GM23338 (cell line): Measurements from ENCODE around the gene MOB3B. TPM values are rescaled to one million over a fixed set of nuclear protein-coding genes. Genes with fewer than 3 reads are reported as not detected.

Source experiments
- ATAC-seq: fragments of 200-7000 bp; cut with Tn5 transposase; 3 replicates; pipeline ENCODE4 v1.9.1; 2020
- DNase-seq: peaks from one replicate; pipeline ENCODE4 v3.0.0-alpha.2; 2015; ENCODE audit warnings: low spot score
- H2AFZ ChIP-seq: fragments of 200-600 bp; sonication (generic); 2 replicates; pipeline ENCODE4 v1.8.0; 2016; ENCODE audit warnings: antibody characterized with exemption, mild to moderate bottlenecking, moderate library complexity
- H3F3A ChIP-seq: fragments of 200-600 bp; sonication (generic); replicated peaks from 2 replicates; pipeline ENCODE4 v1.8.0; 2017; ENCODE audit warnings: antibody characterized with exemption, mixed run types, low read depth
- H3K27ac ChIP-seq: fragments of 200-600 bp; sonication (generic); 2 replicates; pipeline ENCODE4 v1.6.1; 2016; ENCODE audit warnings: low read depth
- H3K27me3 ChIP-seq: fragments of 200-600 bp; sonication (generic); 2 replicates; pipeline ENCODE4 v1.8.0; 2016; ENCODE audit warnings: mild to moderate bottlenecking, mixed run types, moderate library complexity; ENCODE audit not compliant: insufficient read depth
- H3K36me3 ChIP-seq: fragments of 200-600 bp; sonication (generic); 2 replicates; pipeline ENCODE4 v1.8.0; 2016; ENCODE audit warnings: mild to moderate bottlenecking; ENCODE audit not compliant: insufficient read depth
- H3K4me1 ChIP-seq: fragments of 200-600 bp; sonication (generic); 2 replicates; pipeline ENCODE4 v1.8.0; 2016; ENCODE audit warnings: mild to moderate bottlenecking, moderate library complexity; ENCODE audit not compliant: insufficient read depth
- H3K4me2 ChIP-seq: fragments of 200-600 bp; sonication (generic); 2 replicates; pipeline ENCODE4 v1.7.1; 2017; ENCODE audit warnings: mixed run types
- H3K4me3 ChIP-seq: fragments of 200-600 bp; sonication (generic); 2 replicates; pipeline ENCODE4 v1.6.1; 2016; ENCODE audit warnings: mixed run types
- H3K79me2 ChIP-seq: fragments of 200-600 bp; sonication (generic); replicated peaks from 2 replicates; pipeline ENCODE4 v1.8.0; 2017; ENCODE audit warnings: mild to moderate bottlenecking; ENCODE audit not compliant: insufficient read depth
- H3K9me2 ChIP-seq: fragments of 200-600 bp; sonication (generic); 2 replicates; pipeline ENCODE4 v1.8.0; 2017; ENCODE audit not compliant: insufficient read depth
- H4K20me1 ChIP-seq: fragments of 200-600 bp; sonication (generic); replicated peaks from 2 replicates; pipeline ENCODE4 v1.8.0; 2017; ENCODE audit warnings: mild to moderate bottlenecking; ENCODE audit not compliant: insufficient read depth
- H3K27ac Mint-ChIP-seq: 2 replicates; pipeline ENCODE4 v1.8.0; 2020; ENCODE audit warnings: inconsistent platforms, mild to moderate bottlenecking, moderate library complexity, mixed read lengths
- H3K27me3 Mint-ChIP-seq: 3 replicates; pipeline ENCODE4 v1.8.0; 2022; ENCODE audit warnings: low read depth, mild to moderate bottlenecking, moderate library complexity, mixed read lengths, inconsistent platforms; ENCODE audit not compliant: insufficient read depth, poor library complexity
- H3K36me3 Mint-ChIP-seq: 3 replicates; pipeline ENCODE4 v1.8.0; 2021; ENCODE audit warnings: low read depth, mild to moderate bottlenecking, inconsistent platforms, moderate library complexity, mixed read lengths
- H3K4me1 Mint-ChIP-seq: 3 replicates; pipeline ENCODE4 v1.8.0; 2020; ENCODE audit warnings: mild to moderate bottlenecking, inconsistent platforms, mixed read lengths
- H3K4me3 Mint-ChIP-seq: 3 replicates; pipeline ENCODE4 v1.8.0; 2021; ENCODE audit warnings: moderate library complexity, mild to moderate bottlenecking, inconsistent platforms, mixed read lengths
- H3K9me3 Mint-ChIP-seq: 3 replicates; pipeline ENCODE4 v1.8.0; 2020; ENCODE audit warnings: moderate library complexity, mild to moderate bottlenecking, inconsistent platforms, mixed read lengths
- CREB1 ChIP-seq: fragments of 250-450 bp; sonication (Bioruptor Pico); IDR thresholded peaks from 2 replicates; pipeline ENCODE4 v1.5.0; 2020; ENCODE audit warnings: low read depth, mild to moderate bottlenecking, moderate library complexity
- EZH2phosphoT487 ChIP-seq: fragments of 200-600 bp; sonication (generic); IDR thresholded peaks from one replicate; pipeline ENCODE4 v1.8.1; 2018; ENCODE audit warnings: antibody characterized with exemption; ENCODE audit not compliant: unreplicated experiment
- JUNB ChIP-seq: IDR thresholded peaks from one replicate; pipeline ENCODE4 v1.6.1; 2016; ENCODE audit warnings: antibody characterized with exemption; ENCODE audit not compliant: unreplicated experiment
- NANOG ChIP-seq: IDR thresholded peaks from 2 replicates; pipeline ENCODE4 v1.6.1; 2016; ENCODE audit warnings: antibody characterized with exemption, borderline replicate concordance
- STAT1 ChIP-seq: IDR thresholded peaks from one replicate; pipeline ENCODE4 v1.6.1; 2016; ENCODE audit warnings: antibody characterized with exemption; ENCODE audit not compliant: unreplicated experiment
- ZNF114 ChIP-seq: fragments of 250-450 bp; sonication (Bioruptor Pico); IDR thresholded peaks from 2 replicates; pipeline ENCODE4 v1.5.0; 2020; ENCODE audit warnings: mild to moderate bottlenecking, moderate library complexity
- ZNF331 ChIP-seq: fragments of 250-450 bp; sonication (Bioruptor Pico); IDR thresholded peaks from 2 replicates; pipeline ENCODE4 v1.5.0; 2020; ENCODE audit warnings: low read depth, mild to moderate bottlenecking, moderate library complexity
- polyA plus RNA-seq: library from polyadenylated mRNA; unstranded; fragments of >200 nt; fragmentation: Nextera tagmentation; extraction: Ambion mirVana; gene quantifications from 2 replicates; pipeline ENCODE4 v1.2.1, GENCODE V29; 2016
- total RNA-seq: library from RNA; depleted of rRNA; stranded (reverse); fragments of >200 nt; shearing (Covaris generic); gene quantifications from 2 replicates; pipeline ENCODE4 v1.2.3, GENCODE V29; 2014
- TF ChIP-seq, protein P1 (sequence below), 2 experiments: fragments of 200-600 bp in 1 of 2; sonication (generic) in 1 of 2; conservative IDR thresholded peaks; 2 replicates each; pipeline versions ENCODE4 v1.5.1 to v1.6.1; 2016 to 2017; ENCODE audit warnings: antibody characterized with exemption in 2 of 2, low read depth in 2 of 2, mild to moderate bottlenecking in 2 of 2, moderate library complexity in 1 of 2
- TF ChIP-seq, protein P2 (sequence below): IDR thresholded peaks from 2 replicates; pipeline ENCODE4 v1.6.1; 2016; ENCODE audit warnings: antibody characterized with exemption
- TF ChIP-seq, protein P3 (sequence below): IDR thresholded peaks from one replicate; pipeline ENCODE4 v1.6.1; 2018; ENCODE audit warnings: antibody characterized with exemption; ENCODE audit not compliant: unreplicated experiment

MOB3B gene
- total and polyA plus RNA-seq, 2 experiments from 2014 or later = 7.6 to 12.1 TPM

DNA sequence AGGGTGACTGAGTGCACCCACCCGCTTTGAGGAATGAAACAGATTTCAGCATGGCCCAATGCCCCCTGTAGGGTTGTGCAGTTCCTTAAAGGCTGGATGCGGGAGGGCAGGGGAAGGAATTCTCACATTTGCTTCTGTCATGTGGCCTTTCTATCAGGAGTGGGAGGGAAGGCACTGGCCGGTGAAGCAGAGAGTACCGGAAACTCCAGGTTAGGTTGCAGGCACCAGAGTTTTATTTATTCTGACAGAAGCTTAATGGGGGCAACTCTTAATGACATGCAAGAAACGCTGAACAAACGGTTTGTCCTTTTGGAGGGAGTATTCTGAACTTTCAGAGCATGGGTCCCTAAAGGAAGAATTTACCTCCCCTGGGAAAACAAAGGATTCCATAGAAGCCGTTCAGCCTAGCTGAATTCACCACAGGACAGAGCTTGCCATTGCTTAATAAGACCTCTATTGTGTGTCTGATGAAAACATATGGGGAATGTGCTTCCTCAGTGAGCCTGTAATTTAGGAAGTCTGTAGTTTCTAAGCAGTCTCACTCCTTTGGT, 188.6 kb downstream of the MOB3B start:
- no peak overlapping the region for H3K27ac Mint-ChIP-seq
- ATAC-seq (peak; percentile 67), DNase-seq (peak; percentile 55)
- TF ChIP-seq ZNF114 (no peak), STAT1 (no peak), CREB1 (CRISPR knock-in tag) (no peak)
- TF ChIP-seq, protein P1, sequence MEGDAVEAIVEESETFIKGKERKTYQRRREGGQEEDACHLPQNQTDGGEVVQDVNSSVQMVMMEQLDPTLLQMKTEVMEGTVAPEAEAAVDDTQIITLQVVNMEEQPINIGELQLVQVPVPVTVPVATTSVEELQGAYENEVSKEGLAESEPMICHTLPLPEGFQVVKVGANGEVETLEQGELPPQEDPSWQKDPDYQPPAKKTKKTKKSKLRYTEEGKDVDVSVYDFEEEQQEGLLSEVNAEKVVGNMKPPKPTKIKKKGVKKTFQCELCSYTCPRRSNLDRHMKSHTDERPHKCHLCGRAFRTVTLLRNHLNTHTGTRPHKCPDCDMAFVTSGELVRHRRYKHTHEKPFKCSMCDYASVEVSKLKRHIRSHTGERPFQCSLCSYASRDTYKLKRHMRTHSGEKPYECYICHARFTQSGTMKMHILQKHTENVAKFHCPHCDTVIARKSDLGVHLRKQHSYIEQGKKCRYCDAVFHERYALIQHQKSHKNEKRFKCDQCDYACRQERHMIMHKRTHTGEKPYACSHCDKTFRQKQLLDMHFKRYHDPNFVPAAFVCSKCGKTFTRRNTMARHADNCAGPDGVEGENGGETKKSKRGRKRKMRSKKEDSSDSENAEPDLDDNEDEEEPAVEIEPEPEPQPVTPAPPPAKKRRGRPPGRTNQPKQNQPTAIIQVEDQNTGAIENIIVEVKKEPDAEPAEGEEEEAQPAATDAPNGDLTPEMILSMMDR (conservative IDR thresholded peaks at IDR 0.05; ENCODE audit: low read depth in 2 of 2) = no peak
- no peak overlapping the region for H3K27ac ChIP-seq
- no peaks in the 10 kb centered on the region for H3K36me3 ChIP-seq
- no peaks in the 10 kb centered on the region for H3K79me2 ChIP-seq
- H3K4me1 Mint-ChIP-seq = peaks cover 40% of the 10 kb centered on the region
- H2AFZ ChIP-seq = peak overlapping the region; percentile 47; the same call in 1 of the 2 replicates
- no peak overlapping the region for H3K4me3 Mint-ChIP-seq
- peaks cover 14% of the 10 kb centered on the region; the same call in 2 of the 3 replicates for H3K9me3 Mint-ChIP-seq
- no peaks in the 10 kb centered on the region for H3K27me3 ChIP-seq
- no peaks in the 10 kb centered on the region; the same call in 1 of the 2 replicates for H3K9me2 ChIP-seq
- H3K4me3 ChIP-seq = no peak overlapping the region
- no peak overlapping the region for H3K4me2 ChIP-seq
- peaks cover under 1% of the 10 kb centered on the region for H3K27me3 Mint-ChIP-seq
- peaks cover 35% of the 10 kb centered on the region for H3K36me3 Mint-ChIP-seq
- peaks cover 10% of the 10 kb centered on the region for H3K4me1 ChIP-seq
- no peaks in the 10 kb centered on the region for H4K20me1 ChIP-seq
- no peaks in the 10 kb centered on the region for H3F3A ChIP-seq

DNA sequence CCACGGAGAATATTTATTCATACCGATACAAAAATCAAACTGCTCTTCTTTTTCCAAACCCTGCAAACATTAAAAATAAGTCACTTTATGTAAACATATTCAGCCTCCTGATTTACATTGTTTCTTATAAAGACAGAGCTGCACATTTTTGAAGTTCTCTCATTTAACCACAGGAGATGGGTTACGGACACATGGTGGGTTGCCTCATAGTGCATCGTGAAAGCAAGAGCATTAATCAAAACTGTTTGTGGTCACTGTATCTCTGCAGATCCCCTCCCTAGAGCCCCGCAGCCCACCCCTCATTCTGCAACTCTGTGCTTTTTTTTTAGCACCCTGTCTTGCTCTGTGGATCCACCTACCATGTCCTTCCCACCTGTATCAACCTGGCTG, 189.3 kb downstream of the MOB3B start:
- no peaks in the 10 kb centered on the region for H3K36me3 ChIP-seq
- H3K27ac ChIP-seq = no peak overlapping the region
- no peak overlapping the region for H3K27ac Mint-ChIP-seq
- ATAC-seq (no peak), DNase-seq (no peak)
- H3K4me1 Mint-ChIP-seq = peaks cover 47% of the 10 kb centered on the region
- H3K4me1 ChIP-seq = peaks cover 15% of the 10 kb centered on the region
- H3K36me3 Mint-ChIP-seq = peaks cover 35% of the 10 kb centered on the region
- no peak overlapping the region for H3K4me3 Mint-ChIP-seq
- no peaks in the 10 kb centered on the region; the same call in 1 of the 2 replicates for H3K9me2 ChIP-seq
- no peaks in the 10 kb centered on the region for H3K79me2 ChIP-seq
- no peaks in the 10 kb centered on the region for H3K27me3 ChIP-seq
- H3K9me3 Mint-ChIP-seq = peaks cover 14% of the 10 kb centered on the region; the same call in 2 of the 3 replicates
- H2AFZ ChIP-seq = no peak overlapping the region
- H3K4me3 ChIP-seq = no peak overlapping the region
- H3K4me2 ChIP-seq = no peak overlapping the region
- no peaks in the 10 kb centered on the region for H3F3A ChIP-seq
- H3K27me3 Mint-ChIP-seq = peaks cover 1% of the 10 kb centered on the region
- H4K20me1 ChIP-seq = no peaks in the 10 kb centered on the region
- TF ChIP-seq CREB1 (CRISPR knock-in tag) = no peak
- no peak for TF ChIP-seq ZNF114
- no peak for TF ChIP-seq STAT1
- TF ChIP-seq JUNB = no peak
- TF ChIP-seq, protein P1 (conservative IDR thresholded peaks at IDR 0.05; ENCODE audit: low read depth in 2 of 2) = no peak
- TF ChIP-seq, protein P2, sequence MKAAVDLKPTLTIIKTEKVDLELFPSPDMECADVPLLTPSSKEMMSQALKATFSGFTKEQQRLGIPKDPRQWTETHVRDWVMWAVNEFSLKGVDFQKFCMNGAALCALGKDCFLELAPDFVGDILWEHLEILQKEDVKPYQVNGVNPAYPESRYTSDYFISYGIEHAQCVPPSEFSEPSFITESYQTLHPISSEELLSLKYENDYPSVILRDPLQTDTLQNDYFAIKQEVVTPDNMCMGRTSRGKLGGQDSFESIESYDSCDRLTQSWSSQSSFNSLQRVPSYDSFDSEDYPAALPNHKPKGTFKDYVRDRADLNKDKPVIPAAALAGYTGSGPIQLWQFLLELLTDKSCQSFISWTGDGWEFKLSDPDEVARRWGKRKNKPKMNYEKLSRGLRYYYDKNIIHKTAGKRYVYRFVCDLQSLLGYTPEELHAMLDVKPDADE = no peak
- TF ChIP-seq, protein P3, sequence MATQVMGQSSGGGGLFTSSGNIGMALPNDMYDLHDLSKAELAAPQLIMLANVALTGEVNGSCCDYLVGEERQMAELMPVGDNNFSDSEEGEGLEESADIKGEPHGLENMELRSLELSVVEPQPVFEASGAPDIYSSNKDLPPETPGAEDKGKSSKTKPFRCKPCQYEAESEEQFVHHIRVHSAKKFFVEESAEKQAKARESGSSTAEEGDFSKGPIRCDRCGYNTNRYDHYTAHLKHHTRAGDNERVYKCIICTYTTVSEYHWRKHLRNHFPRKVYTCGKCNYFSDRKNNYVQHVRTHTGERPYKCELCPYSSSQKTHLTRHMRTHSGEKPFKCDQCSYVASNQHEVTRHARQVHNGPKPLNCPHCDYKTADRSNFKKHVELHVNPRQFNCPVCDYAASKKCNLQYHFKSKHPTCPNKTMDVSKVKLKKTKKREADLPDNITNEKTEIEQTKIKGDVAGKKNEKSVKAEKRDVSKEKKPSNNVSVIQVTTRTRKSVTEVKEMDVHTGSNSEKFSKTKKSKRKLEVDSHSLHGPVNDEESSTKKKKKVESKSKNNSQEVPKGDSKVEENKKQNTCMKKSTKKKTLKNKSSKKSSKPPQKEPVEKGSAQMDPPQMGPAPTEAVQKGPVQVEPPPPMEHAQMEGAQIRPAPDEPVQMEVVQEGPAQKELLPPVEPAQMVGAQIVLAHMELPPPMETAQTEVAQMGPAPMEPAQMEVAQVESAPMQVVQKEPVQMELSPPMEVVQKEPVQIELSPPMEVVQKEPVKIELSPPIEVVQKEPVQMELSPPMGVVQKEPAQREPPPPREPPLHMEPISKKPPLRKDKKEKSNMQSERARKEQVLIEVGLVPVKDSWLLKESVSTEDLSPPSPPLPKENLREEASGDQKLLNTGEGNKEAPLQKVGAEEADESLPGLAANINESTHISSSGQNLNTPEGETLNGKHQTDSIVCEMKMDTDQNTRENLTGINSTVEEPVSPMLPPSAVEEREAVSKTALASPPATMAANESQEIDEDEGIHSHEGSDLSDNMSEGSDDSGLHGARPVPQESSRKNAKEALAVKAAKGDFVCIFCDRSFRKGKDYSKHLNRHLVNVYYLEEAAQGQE = no peak
- TF ChIP-seq EZH2phosphoT487 = no peak
- no peak for TF ChIP-seq NANOG
- TF ChIP-seq ZNF331 (CRISPR knock-in tag) = no peak
